ENCODE data around the gene CACNG1.

CACNG1 gene

DNA sequence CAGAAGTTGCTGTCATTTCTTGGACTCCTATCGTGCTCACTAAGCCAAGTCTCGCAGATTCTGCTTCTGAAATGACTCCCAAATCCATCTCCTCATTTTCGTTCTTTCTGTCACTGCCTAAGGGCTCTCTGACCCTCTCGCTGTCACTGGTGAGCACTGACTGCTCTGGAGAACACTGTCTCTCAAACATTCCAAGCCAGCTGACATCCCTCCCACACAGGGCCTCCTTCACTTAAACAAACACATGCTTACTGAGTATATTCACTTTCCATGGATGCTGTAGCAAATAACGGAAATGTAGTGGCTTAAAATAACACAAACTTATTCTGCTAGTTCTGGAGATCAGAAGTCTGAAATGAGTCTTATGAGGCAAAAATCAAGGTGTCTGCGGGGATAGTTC is 18.8 kb downstream of the CACNG1 start:
- no peak for DNase-seq (ENCODE audit: low read depth)
- TF ChIP-seq, protein P1, sequence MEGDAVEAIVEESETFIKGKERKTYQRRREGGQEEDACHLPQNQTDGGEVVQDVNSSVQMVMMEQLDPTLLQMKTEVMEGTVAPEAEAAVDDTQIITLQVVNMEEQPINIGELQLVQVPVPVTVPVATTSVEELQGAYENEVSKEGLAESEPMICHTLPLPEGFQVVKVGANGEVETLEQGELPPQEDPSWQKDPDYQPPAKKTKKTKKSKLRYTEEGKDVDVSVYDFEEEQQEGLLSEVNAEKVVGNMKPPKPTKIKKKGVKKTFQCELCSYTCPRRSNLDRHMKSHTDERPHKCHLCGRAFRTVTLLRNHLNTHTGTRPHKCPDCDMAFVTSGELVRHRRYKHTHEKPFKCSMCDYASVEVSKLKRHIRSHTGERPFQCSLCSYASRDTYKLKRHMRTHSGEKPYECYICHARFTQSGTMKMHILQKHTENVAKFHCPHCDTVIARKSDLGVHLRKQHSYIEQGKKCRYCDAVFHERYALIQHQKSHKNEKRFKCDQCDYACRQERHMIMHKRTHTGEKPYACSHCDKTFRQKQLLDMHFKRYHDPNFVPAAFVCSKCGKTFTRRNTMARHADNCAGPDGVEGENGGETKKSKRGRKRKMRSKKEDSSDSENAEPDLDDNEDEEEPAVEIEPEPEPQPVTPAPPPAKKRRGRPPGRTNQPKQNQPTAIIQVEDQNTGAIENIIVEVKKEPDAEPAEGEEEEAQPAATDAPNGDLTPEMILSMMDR (IDR thresholded peaks at IDR 0.05; ENCODE audit: insufficient read depth, low read depth, low read length, missing control alignments): no peak
- no peak overlapping the region for H3K4me3 ChIP-seq (ENCODE audit: low read length)

DNA sequence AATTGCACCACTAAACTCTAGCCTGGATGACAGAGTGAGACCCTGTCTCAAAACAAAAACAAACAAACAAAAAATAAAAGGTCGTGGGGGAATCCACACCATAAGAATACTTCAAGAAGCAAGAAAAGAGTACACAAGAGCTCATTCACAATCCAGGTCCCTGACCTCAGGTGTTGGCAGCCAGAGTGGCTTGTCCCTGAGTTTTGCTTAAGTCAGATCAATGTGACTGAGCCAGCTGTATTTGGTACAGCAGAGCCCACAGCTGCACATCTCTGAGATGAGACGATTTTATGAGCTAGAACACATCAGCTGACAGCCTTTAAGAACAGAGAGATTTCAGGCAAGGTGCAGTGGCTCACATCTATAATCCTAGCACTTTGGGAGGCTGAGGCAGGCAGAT is 22.4 kb downstream of the CACNG1 start:
- no peak for DNase-seq (ENCODE audit: low read depth)
- TF ChIP-seq, protein P1 (IDR thresholded peaks at IDR 0.05; ENCODE audit: insufficient read depth, low read depth, low read length, missing control alignments): no peak
- H3K4me3 ChIP-seq (ENCODE audit: low read length): no peak overlapping the region

DNA sequence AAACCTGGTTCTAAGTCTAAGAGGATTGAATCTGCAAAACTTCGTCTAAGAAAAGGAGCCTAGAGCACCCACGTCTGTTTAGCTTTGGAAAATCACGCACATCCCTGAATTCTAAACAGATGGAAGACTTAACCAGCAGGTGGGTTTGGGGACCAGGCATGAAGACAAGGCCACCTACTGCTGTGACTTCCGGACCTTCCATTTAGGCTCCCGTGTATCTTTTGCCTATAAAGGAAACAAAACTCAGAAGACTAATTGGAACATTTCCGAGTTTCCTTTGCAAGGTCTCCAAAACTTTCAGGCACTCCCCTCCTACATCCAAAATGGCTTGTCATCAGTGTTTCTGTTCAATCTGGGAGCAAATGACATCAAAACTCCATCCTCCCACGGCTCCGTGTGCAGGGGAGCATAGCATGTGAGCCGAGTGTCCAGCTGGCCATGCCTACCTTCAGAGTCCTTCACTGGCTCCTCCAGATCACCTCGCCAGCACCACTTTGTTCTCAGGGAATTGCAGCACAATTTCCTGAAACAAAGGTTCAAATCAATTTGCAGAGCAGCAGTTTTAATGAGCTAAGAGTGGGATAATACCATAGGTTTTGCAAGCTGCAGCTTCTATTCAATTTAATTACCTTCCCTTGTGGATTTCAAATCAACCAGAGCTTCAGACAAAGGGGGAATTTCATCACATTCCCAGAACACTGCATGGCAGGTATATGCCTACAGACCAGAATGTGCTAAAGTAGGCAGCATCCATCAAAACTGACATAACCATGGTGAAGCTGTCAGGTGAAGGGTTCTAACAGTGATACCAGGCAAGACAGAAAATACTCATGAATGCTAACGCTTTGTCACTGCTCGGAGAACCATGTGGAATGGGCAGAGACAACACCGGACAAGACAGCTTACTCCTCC is 23.5 kb downstream of the CACNG1 start:
- TF ChIP-seq, protein P1 (IDR thresholded peaks at IDR 0.05; ENCODE audit: insufficient read depth, low read depth, low read length, missing control alignments): no peak
- DNase-seq (ENCODE audit: low read depth): no peak
- H3K4me3 ChIP-seq (ENCODE audit: low read length): no peak overlapping the region

DNA sequence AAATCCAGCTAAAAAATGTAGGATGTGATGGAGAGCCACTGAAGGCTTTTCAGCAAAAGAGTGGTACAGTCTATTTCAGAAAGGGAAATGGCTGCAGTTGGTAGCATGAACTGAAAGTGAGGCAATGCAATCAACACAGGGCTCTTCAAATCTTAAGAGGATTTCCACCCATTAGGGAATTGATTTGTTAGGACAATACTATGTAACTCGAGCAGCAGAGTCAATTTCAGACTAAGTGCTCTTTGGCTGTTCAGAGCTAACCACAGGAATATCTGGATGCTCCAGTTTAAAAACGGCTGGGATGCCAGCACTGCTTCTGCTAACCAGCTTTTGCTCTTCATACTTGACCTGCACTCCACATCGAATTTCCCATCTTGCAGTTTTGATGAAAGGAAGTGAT is 24.6 kb downstream of the CACNG1 start:
- no peak for DNase-seq (ENCODE audit: low read depth)
- TF ChIP-seq, protein P1 (IDR thresholded peaks at IDR 0.05; ENCODE audit: insufficient read depth, low read depth, low read length, missing control alignments): no peak
- no peak overlapping the region for H3K4me3 ChIP-seq (ENCODE audit: low read length)

DNA sequence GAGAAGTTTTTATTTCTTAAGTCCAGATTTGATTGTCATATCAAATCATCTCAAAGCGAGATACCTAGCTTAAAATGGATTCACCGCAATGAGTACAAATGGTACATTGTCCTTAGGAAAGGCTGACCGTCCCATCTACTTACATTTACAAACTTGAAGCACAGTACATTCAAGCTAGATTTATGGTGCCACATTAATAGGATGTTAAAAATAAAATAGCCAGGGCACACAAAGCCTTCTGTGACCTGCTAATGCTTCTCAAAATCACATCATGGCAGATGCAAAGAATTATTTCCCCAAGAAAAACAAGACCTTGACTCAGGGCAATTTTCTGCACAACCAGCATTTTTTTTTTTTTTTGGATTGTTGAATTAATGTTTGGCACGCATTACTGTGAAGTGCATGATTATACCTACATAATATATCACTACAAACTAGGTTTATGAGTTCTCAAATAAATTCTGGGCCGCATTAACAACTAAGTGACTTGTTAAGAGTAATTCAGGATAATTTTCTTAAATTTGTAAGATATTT is 25.3 kb downstream of the CACNG1 start:
- DNase-seq (ENCODE audit: low read depth): no peak
- no peak overlapping the region for H3K4me3 ChIP-seq (ENCODE audit: low read length)
- TF ChIP-seq, protein P1 (IDR thresholded peaks at IDR 0.05; ENCODE audit: insufficient read depth, low read depth, low read length, missing control alignments): no peak

DNA sequence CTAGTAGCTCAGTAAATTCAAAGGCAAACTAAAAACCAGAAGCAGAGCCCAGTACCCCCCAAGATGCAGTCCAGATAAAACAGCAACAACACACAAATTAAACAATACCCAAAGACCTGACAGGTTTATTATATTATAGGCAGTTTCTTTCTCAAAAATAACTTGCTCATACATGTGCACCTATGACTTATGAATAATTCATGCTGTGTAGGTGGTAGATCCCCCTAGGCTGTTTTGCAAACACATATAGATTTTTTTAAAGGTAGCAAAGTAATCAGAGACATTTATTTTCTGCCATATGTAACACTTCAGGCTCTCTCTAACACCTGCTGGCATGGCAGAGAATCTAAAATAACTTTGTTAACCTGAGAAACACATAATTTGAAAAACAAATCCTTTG is 27.2 kb downstream of the CACNG1 start:
- H3K4me3 ChIP-seq (ENCODE audit: low read length): no peak overlapping the region
- TF ChIP-seq, protein P1 (IDR thresholded peaks at IDR 0.05; ENCODE audit: insufficient read depth, low read depth, low read length, missing control alignments): no peak
- DNase-seq (ENCODE audit: low read depth): peak; percentile 45
